A549 treated with ZK216348 at 1 μM for 4 hours (cell line): ENCODE data around the gene CMYA5. TPM values are rescaled to one million over a fixed set of nuclear protein-coding genes. Genes with fewer than 3 reads are reported as not detected.

ENCODE experiments used
- total RNA-seq: library from RNA; stranded (reverse); fragments of 200-300 nt; extraction: Qiagen RNA extraction; gene quantifications from 5 replicates; pipeline ENCODE4 v1.2.3, GENCODE V29; 2022; ENCODE audit warnings: low read depth

CMYA5 gene
- 0.07 to 0.53 TPM (median 0.18 TPM) in 5 replicates for total RNA-seq

DNA sequence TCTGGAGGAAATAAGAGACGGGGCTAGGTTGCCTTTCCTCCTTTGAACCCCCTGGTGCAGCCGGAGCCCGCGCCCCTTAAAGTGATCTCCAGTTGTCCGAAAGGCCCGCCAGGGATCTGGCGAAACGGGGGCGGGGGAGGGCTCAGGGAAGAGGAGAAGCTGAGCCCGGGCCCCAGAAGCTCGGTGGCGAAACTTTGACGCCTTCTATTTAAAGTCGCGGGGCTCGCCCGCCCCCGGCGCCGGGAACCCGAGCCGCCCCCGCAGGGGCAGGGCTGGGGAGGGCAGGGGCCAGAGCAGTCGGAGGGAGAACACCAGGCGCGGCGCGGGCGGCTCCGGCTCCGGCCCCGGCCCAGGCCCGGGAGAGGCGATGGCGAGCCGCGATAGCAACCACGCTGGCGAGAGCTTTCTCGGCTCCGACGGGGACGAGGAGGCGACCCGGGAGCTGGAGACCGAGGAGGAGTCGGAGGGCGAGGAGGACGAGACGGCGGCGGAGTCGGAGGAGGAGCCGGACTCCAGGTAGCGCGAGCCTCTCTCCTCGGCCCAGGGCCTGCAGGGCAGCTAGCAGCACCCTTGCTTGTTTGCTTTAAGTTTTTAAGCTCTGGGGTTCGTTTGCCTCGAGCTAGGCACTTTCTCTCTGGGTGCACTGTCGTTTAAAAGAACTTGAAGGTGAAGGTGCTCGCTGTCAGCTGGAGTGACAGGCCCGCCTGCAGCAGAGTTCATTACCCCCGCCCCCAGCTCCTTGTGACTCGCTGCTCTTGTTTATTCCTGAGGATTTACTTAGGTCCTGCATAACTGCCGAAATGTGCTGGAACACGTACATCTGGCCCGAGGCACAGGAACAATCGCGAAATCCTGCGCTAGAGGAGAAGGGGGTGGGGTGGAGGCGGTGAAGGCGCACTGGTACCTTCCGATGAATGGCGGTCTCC is at the start of gene CMYA5:
CMYA5 (plus strand) TSS at position 296 of the 926 bp plus-strand sequence; CDS start at position 368, 72 bp downstream.

Other genes starting within 250 kb of the CMYA5 start
- gene HOMER1, start 175.7 kb upstream of the CMYA5 start, total RNA-seq, result 2.8 to 8.7 TPM (median 5.8 TPM) in 5 replicates
- gene TENT2, start 77.4 kb upstream of the CMYA5 start, total RNA-seq, result 18.1 to 24.8 TPM (median 21.5 TPM) in 5 replicates